Hepatocyte (in vitro differentiated cells): ENCODE results near the gene SETD3.

Source experiments
- EZH2 ChIP-seq: fragments of 200-600 bp; sonication (generic); IDR thresholded peaks from 2 replicates; pipeline ENCODE4 v1.6.1; 2016; ENCODE audit warnings: antibody characterized with exemption, mild to moderate bottlenecking, borderline replicate concordance
- EZH2phosphoT487 ChIP-seq: fragments of 200-600 bp; sonication (generic); IDR thresholded peaks from one replicate; pipeline ENCODE4 v1.6.1; 2018; ENCODE audit warnings: antibody characterized with exemption, mild to moderate bottlenecking, low read depth, moderate library complexity; ENCODE audit not compliant: unreplicated experiment, severe bottlenecking
- TF ChIP-seq, protein P1 (sequence below): fragments of 200-600 bp; sonication (generic); IDR thresholded peaks from 2 replicates; pipeline ENCODE4 v1.5.1; 2016; ENCODE audit warnings: antibody characterized with exemption, mild to moderate bottlenecking; ENCODE audit not compliant: poor library complexity

- TF ChIP-seq EZH2 = no peak
- TF ChIP-seq, protein P1, sequence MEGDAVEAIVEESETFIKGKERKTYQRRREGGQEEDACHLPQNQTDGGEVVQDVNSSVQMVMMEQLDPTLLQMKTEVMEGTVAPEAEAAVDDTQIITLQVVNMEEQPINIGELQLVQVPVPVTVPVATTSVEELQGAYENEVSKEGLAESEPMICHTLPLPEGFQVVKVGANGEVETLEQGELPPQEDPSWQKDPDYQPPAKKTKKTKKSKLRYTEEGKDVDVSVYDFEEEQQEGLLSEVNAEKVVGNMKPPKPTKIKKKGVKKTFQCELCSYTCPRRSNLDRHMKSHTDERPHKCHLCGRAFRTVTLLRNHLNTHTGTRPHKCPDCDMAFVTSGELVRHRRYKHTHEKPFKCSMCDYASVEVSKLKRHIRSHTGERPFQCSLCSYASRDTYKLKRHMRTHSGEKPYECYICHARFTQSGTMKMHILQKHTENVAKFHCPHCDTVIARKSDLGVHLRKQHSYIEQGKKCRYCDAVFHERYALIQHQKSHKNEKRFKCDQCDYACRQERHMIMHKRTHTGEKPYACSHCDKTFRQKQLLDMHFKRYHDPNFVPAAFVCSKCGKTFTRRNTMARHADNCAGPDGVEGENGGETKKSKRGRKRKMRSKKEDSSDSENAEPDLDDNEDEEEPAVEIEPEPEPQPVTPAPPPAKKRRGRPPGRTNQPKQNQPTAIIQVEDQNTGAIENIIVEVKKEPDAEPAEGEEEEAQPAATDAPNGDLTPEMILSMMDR = no peak
- no peak for TF ChIP-seq EZH2phosphoT487
Measured at GRCh38 chr14:99519931-99520421, 39.3 kb upstream of the SETD3 start.
